IPS-NIHi11 (cell line): ENCODE measurements around the gene PITPNC1.

Source experiments
- DNase-seq: peaks from one replicate; pipeline ENCODE4 v3.0.0; 2012; ENCODE audit warnings: mixed read lengths, low spot score

PITPNC1 gene

GRCh38 chr17:67554634-67555033, 177.6 kb downstream of the PITPNC1 start:
- DNase-seq: no peak

GRCh38 chr17:67555855-67556254, 178.8 kb downstream of the PITPNC1 start:
- no peak for DNase-seq

DNA sequence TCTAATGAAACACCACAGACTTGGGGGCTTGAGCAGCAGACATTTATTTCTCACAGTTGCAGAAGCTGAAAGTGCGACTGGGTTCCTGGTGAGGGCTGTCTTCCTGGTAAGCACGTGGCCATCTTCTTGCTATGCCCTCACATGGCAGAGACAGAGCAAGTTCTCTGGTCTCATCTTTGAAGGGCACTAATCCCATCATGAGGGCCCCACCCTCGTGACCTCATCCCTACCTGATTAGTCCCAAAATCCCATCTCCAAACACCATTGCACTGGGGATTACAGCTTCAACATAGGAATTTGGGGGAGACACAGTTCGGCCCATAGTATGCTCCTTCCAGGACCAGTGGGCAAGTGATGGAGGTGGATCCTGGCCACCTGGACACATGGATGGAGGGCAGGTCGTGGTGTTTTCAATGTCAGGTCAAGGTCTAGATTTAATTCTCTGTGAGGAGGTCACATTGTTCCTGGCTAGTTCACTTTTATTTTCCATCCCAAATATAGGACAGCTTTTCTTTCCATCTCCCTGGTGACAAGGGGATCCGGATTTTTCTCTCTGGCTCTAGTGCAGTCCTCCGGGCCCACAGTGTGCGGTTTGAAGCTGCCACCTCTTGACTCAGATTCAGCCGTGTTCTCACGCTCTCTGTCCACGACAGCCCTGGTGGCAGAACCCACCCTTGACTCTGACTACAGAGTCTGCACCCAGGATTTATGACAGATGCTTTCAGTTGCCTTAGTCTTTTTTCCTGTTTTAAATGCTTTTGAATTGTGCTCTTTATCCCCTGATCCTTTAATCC, 180.2 kb downstream of the PITPNC1 start:
- no peak for DNase-seq

- no peak for DNase-seq
Measured at GRCh38 chr17:67557921-67558320, 180.8 kb downstream of the PITPNC1 start.

GRCh38 chr17:67558740-67559380, 181.8 kb downstream of the PITPNC1 start:
- DNase-seq: no peak

- DNase-seq: peak; percentile 44
Measured at GRCh38 chr17:67559381-67559966, 182.4 kb downstream of the PITPNC1 start.

DNA sequence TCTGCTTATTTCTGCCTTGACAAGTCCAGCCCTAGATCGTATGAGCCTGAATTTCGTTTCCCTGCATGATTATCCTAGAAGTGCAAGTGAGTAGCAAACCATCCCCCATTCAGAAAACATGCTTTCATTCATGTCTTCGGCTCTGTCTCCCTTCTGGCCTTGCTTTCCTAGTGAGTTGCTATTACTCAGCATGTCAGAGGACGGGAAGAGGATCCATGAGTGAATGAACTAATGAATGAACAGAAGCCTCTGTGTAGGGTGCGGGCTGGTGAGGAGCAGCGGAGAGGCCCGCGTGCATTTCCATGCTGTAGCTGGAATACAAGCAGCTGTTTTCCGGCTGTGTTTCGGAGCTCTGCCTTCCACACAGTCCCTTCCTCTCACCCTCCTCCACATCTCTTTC, 184.9 kb downstream of the PITPNC1 start:
- no peak for DNase-seq

- no peak for DNase-seq
Measured at GRCh38 chr17:67563692-67564228, 186.7 kb downstream of the PITPNC1 start.

DNA sequence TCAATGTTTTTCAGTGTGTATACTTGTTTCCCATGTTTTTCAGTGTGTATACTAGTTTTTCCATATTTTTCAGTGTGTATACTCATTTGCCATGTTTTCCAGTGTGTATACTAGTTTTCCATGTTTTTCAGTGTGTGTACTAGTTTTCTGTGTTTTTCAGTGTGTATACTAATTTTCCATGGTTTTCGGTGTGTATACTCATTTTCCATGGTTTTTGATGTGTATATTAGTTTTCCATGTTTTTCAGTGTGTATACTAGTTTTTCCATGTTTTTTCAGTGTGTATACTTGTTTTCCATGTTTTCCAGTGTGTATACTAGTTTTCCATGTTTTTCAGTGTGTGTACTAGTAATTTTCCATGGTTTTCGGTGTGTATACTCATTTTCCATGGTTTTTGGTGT, 188.0 kb downstream of the PITPNC1 start:
- no peak for DNase-seq

DNA sequence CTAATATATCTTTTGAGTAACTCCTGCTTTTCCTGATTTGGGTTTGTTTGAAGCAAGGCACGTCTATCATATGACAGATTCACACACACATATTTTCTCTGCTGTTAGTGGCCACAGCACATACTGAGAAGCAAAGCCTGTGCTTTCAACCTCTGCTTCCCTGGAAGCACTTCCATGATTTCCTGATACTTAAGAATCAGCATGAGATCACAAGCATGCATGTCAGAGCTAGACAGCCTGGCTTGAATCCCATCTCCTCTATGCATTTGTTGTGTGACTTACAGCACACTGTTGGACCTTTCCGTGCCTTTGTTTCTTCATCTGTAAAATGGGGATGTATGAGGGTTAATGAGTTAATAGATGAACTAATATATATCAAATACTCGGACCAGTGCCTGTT, 189.6 kb downstream of the PITPNC1 start:
- no peak for DNase-seq

DNA sequence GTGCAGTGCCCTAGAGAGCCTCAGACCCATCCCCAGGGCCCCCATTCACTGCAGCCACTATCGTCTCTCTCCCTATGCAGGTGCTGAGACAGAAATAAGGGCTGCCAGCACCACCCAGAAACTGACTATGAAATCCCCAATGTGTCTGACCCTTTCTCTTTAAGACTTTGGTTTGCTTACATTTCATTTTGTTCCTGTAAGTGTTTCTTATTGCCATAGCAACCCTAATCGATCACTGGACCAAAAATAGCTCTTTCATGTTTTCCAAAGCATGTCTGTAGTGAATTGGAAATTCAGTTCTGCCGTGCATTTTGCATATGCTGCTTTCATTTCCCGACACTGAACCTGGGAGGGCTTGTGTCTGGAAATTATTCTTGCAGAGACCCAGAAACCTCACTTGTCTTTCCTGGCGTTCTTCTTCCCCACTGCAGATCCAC, 192.0 kb downstream of the PITPNC1 start:
- no peak for DNase-seq

DNA sequence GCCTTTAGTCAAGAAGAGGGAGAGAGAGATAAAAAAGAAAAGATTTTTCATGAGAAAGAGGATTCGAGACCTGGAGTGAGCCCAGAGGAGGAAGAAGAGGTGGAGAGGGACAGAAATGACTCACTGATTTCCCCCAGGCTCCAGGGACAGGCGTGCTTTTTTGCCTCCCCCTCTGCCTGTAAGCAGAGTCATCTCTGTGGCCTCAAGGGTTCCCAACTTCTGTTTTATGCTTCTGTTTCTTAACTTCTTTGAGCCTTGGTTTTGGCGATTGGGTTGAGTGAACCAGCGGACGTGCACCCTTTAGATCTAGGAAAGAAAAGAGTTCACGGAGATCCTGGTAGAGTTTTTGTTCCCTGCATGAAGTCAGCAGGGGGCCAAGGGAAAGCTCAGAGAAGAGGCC, 192.8 kb downstream of the PITPNC1 start:
- no peak for DNase-seq

- DNase-seq: no peak
Measured at GRCh38 chr17:67570797-67571196, 193.7 kb downstream of the PITPNC1 start.

GRCh38 chr17:67571478-67571877, 194.4 kb downstream of the PITPNC1 start:
- no peak for DNase-seq

GRCh38 chr17:67573987-67574657, 197.0 kb downstream of the PITPNC1 start:
- no peak for DNase-seq

DNA sequence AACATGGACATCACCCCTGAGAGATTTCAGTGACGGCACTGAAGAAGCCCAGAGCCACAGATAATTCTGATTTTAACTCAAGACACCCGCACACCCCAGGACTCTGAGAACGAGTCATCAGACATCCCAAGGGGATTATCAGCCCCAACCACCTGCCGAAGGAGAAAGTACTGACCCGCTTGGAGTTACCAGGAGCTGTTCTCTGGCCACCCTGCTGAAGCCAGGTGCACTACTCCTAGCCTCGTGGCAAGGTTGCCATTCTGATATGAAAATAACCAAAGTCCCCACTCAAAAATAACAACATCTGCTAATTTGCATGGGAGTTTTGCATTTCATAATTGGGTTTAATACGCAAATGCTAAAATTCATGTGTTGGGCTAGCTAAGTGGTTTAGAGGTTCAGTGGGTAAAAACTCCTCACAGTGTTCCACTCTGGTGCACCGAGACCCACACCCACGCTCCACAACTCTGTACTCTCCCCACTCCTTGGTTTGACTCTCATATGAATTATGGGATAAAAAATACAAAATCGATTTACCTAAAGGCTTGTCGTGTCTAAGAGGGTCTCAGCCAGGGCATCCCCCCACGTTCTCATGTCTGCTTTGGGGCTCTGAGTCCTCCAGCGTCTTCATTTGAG, 197.7 kb downstream of the PITPNC1 start:
- no peak for DNase-seq

GRCh38 chr17:67575325-67575724, 198.2 kb downstream of the PITPNC1 start:
- DNase-seq: no peak

DNA sequence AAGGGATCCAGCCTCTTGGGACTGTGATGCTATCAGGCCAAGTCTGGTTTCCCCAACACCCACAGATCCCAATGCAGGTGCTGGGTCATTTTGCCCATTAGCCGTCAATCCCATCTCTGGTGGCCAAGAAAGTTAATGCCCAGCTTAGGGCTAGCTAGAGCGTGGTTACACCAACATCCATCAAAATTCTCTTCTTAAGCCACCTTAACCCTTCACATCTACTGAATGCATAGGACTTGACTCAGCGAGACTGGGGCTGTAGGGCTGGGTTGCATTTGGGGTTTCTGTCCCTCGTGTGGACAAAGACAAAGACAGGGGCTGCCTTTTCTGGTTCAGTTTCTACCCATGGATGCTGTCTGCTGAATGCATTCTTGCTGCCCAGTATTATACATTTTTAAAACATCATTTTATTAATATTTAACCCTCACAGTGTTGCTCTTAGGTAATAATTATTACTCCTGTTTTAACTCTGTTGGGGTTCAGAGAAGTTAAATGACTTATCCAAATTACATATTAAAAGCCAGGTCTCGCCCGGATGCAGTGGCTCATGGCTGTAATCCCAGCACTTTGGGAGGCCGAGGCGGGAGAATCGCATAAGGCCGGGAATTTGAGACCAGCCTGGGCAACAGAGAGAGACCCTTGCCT, 199.5 kb downstream of the PITPNC1 start:
- DNase-seq: no peak

GRCh38 chr17:67577429-67578141, 200.5 kb downstream of the PITPNC1 start:
- DNase-seq: no peak

- DNase-seq: no peak
Measured at GRCh38 chr17:67578142-67578457, 201.0 kb downstream of the PITPNC1 start.
